Progenitor cell of endocrine pancreas (in vitro differentiated cells): ENCODE results near the gene PLXDC2. TPM values are rescaled to one million over a fixed set of nuclear protein-coding genes. Genes with fewer than 3 reads are reported as not detected.

Experiments used
- DNase-seq: peaks from one replicate; pipeline ENCODE4 v3.0.0; 2021; ENCODE audit warnings: low spot score; ENCODE audit not compliant: unreplicated experiment
- H3K27ac Mint-ChIP-seq: 2 replicates; pipeline ENCODE4 v1.8.0; 2021; ENCODE audit warnings: mild to moderate bottlenecking, moderate library complexity, mixed read lengths
- H3K27me3 Mint-ChIP-seq: 2 replicates; pipeline ENCODE4 v1.8.0; 2021; ENCODE audit warnings: mixed read lengths
- H3K36me3 Mint-ChIP-seq: 2 replicates; pipeline ENCODE4 v1.8.0; 2022; ENCODE audit warnings: mixed read lengths; ENCODE audit not compliant: insufficient read depth
- H3K4me1 Mint-ChIP-seq: 2 replicates; pipeline ENCODE4 v1.8.0; 2021; ENCODE audit warnings: low read depth, mixed read lengths
- H3K4me3 Mint-ChIP-seq: 2 replicates; pipeline ENCODE4 v1.8.0; 2021; ENCODE audit warnings: low read depth, mild to moderate bottlenecking, moderate library complexity, mixed read lengths
- H3K9me3 Mint-ChIP-seq: 2 replicates; pipeline ENCODE4 v1.8.0; 2021; ENCODE audit warnings: low read depth, mixed read lengths
- total RNA-seq: library from RNA; stranded (reverse); gene quantifications from 2 replicates; pipeline ENCODE4 v1.2.1, GENCODE V29; 2021
- TF ChIP-seq, protein P1 (sequence below): fragments of 200-600 bp; sonication (generic); IDR thresholded peaks from one replicate; pipeline ENCODE4 v1.5.0; 2021; ENCODE audit warnings: antibody characterized with exemption, mild to moderate bottlenecking; ENCODE audit not compliant: unreplicated experiment

Gene PLXDC2
- total RNA-seq, 1 donor from 2014 or later, result 44.3 TPM

DNA sequence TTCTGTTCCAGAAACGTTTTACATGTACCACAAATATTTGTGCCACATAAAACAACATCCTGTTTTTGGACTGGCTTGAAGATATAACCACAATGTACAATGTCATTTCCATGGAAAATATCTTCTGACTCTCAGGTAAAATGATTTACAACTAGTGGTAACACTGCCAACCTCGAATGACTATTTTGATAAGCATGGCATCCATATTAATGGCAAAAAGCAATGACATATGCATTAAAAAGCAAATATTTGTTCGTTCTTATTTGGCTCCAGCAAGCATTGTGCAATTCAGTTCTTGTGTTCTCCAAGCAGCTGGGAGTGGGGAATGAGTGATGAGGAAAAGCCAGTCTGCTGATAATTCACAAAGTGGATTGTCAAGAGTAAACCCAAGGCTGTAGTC lies 289.0 kb downstream of the PLXDC2 start:
- Mint-ChIP-seq H3K27ac (no peak overlapping the region), H3K36me3 (peaks cover 1% of the 10 kb centered on the region), H3K27me3 (no peaks in the 10 kb centered on the region), H3K9me3 (no peaks in the 10 kb centered on the region), H3K4me3 (no peak overlapping the region), H3K4me1 (peaks cover 20% of the 10 kb centered on the region)
- no peak for DNase-seq
- TF ChIP-seq, protein P1, sequence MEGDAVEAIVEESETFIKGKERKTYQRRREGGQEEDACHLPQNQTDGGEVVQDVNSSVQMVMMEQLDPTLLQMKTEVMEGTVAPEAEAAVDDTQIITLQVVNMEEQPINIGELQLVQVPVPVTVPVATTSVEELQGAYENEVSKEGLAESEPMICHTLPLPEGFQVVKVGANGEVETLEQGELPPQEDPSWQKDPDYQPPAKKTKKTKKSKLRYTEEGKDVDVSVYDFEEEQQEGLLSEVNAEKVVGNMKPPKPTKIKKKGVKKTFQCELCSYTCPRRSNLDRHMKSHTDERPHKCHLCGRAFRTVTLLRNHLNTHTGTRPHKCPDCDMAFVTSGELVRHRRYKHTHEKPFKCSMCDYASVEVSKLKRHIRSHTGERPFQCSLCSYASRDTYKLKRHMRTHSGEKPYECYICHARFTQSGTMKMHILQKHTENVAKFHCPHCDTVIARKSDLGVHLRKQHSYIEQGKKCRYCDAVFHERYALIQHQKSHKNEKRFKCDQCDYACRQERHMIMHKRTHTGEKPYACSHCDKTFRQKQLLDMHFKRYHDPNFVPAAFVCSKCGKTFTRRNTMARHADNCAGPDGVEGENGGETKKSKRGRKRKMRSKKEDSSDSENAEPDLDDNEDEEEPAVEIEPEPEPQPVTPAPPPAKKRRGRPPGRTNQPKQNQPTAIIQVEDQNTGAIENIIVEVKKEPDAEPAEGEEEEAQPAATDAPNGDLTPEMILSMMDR, result no peak

GRCh38 chr10:20105931-20106330 lies 289.7 kb downstream of the PLXDC2 start:
- Mint-ChIP-seq H3K27ac (no peak overlapping the region), H3K4me3 (no peak overlapping the region), H3K9me3 (no peaks in the 10 kb centered on the region), H3K27me3 (no peaks in the 10 kb centered on the region), H3K4me1 (peaks cover 15% of the 10 kb centered on the region), H3K36me3 (peaks cover 1% of the 10 kb centered on the region)
- no peak for DNase-seq
- TF ChIP-seq, protein P1, result no peak

- Mint-ChIP-seq H3K4me3 (no peak overlapping the region), H3K27me3 (no peaks in the 10 kb centered on the region), H3K27ac (no peak overlapping the region), H3K9me3 (no peaks in the 10 kb centered on the region), H3K4me1 (peaks cover 11% of the 10 kb centered on the region), H3K36me3 (peaks cover 4% of the 10 kb centered on the region)
- no peak for DNase-seq
- TF ChIP-seq, protein P1, result no peak
Measured at GRCh38 chr10:20108021-20108420, 291.8 kb downstream of the PLXDC2 start.

DNA sequence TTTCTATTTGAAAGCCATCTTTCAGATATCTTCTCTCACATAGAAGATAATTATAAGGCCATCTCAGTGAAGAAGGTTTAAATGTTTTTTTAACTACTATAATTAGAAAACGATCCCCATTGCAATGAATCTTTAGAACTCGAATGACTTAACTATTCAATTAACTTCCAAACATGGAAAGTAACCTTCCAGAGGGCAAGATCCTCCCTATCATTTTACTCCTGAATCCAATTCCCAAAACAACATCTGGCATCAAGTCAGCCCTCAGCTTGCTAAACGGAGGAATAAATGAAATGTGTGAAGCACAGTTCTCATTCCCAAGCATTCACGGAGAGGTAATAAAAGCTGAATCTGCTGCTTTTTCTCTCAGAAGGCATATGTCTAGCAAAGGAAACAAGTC lies 293.4 kb downstream of the PLXDC2 start:
- TF ChIP-seq, protein P1, result no peak
- no peaks in the 10 kb centered on the region for H3K9me3 Mint-ChIP-seq
- no peak for DNase-seq
- H3K4me3 Mint-ChIP-seq, result no peak overlapping the region
- H3K4me1 Mint-ChIP-seq, result peaks cover 12% of the 10 kb centered on the region
- no peak overlapping the region for H3K27ac Mint-ChIP-seq
- peaks cover 5% of the 10 kb centered on the region for H3K36me3 Mint-ChIP-seq
- H3K27me3 Mint-ChIP-seq, result no peaks in the 10 kb centered on the region

DNA sequence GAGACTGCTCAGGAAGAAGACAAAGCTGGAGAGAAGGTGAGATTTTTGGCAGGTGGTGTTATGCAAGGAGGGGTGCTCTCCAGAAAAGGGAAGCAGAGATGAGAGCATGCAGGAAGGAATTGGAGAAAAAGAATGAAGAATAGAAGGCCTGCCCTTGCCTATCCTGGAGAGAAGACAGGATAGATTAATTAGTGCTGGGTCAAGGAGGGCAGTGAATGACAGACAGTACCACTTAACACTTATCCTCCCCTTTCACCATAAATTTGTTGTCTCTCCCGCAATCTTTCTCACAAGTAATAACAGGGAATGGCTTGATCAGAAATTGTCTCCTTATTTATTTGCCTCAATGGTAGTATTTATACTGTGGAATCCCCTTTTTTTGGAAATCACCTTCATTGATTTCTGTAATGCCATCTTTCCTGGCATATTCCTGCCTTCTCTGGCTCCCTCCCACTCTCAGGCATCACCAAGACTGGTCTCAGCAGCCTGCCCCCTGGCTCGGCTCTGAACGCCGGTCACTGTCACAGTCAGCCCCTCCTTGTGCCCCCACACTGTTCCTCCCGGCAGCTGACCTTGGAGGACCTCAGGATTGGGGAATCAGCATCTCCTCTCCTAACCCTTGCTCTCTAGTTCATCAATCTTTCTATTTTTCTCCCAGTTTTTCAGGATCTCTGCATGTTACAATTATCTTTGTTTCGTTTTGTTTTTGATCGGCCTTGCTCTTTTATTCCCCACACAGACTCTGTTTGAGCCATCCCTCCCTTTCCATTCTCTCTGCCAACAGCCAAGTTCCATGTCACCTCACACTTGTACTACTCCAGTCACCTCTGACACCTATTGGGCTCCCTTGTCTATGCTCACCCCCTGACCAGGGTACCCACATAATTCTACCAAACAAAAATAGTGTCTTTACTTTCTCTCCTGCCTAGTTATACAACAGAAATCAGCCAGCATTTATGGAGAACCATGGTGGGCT lies 294.2 kb downstream of the PLXDC2 start:
- Mint-ChIP-seq H3K4me1 (peaks cover 7% of the 10 kb centered on the region), H3K4me3 (no peak overlapping the region), H3K27me3 (no peaks in the 10 kb centered on the region), H3K36me3 (peaks cover 5% of the 10 kb centered on the region), H3K27ac (no peak overlapping the region), H3K9me3 (no peaks in the 10 kb centered on the region)
- TF ChIP-seq, protein P1, result no peak
- DNase-seq, result no peak
